Hepatocyte (in vitro differentiated cells): Measurements from ENCODE around the gene OR4A5. TPM values are rescaled to one million over a fixed set of nuclear protein-coding genes. Genes with fewer than 3 reads are reported as not detected.
"Not testable (repeated sequence)": the region's sequence is repeated elsewhere in the genome, so short reads cannot be mapped to it uniquely, and the experiment has no call there.

Experiments
- DNase-seq: peaks from one replicate; pipeline ENCODE4 v3.0.0-alpha.2; 2016; ENCODE audit warnings: low spot score
- H2AFZ ChIP-seq: fragments of 200-600 bp; sonication (generic); 2 replicates; pipeline ENCODE4 v1.6.0; 2016; ENCODE audit warnings: antibody characterized with exemption, mild to moderate bottlenecking
- H3K27ac ChIP-seq: fragments of 200-600 bp; sonication (generic); 2 replicates; pipeline ENCODE4 v1.5.1; 2016; ENCODE audit warnings: mild to moderate bottlenecking
- H3K27me3 ChIP-seq: fragments of 200-600 bp; sonication (generic); 2 replicates; pipeline ENCODE4 v1.6.1; 2016
- H3K36me3 ChIP-seq: fragments of 200-600 bp; sonication (generic); replicated peaks from 2 replicates; pipeline ENCODE4 v1.5.1; 2016; ENCODE audit warnings: low read depth; ENCODE audit not compliant: insufficient read depth
- H3K4me1 ChIP-seq: fragments of 200-600 bp; sonication (generic); 2 replicates; pipeline ENCODE4 v1.5.1; 2016; ENCODE audit warnings: mild to moderate bottlenecking, moderate library complexity; ENCODE audit not compliant: insufficient read depth
- H3K4me2 ChIP-seq: fragments of 200-600 bp; sonication (generic); 2 replicates; pipeline ENCODE4 v1.6.0; 2016
- H3K4me3 ChIP-seq: fragments of 200-600 bp; sonication (generic); 2 replicates; pipeline ENCODE4 v1.5.1; 2016; ENCODE audit warnings: mild to moderate bottlenecking
- H3K79me2 ChIP-seq: fragments of 200-600 bp; sonication (generic); 2 replicates; pipeline ENCODE4 v1.6.0; 2017; ENCODE audit warnings: mild to moderate bottlenecking
- H3K9me2 ChIP-seq: fragments of 200-600 bp; sonication (generic); replicated peaks from 2 replicates; pipeline ENCODE4 v1.6.0; 2017; ENCODE audit warnings: mild to moderate bottlenecking; ENCODE audit not compliant: insufficient read depth
- H3K9me3 ChIP-seq: fragments of 200-600 bp; sonication (generic); 2 replicates; pipeline ENCODE4 v1.5.1; 2016; ENCODE audit warnings: low read depth, mild to moderate bottlenecking
- H4K20me1 ChIP-seq: fragments of 200-600 bp; sonication (generic); 2 replicates; pipeline ENCODE4 v1.6.0; 2016; ENCODE audit warnings: mild to moderate bottlenecking; ENCODE audit not compliant: insufficient read depth, poor library complexity, severe bottlenecking
- WGBS: methylation state at CpG from one replicate; pipeline ENCODE4 v1.1.6; 2016; ENCODE audit warnings: low lambda C conversion rate; ENCODE audit errors: missing lambda C conversion rate; 5-methylcytosine and 5-hydroxymethylcytosine counted together
- polyA plus RNA-seq: library from polyadenylated mRNA; unstranded; fragments of >200 nt; fragmentation: Nextera tagmentation; extraction: Ambion mirVana; gene quantifications from 2 replicates; pipeline ENCODE4 v1.2.1, GENCODE V29; 2016
- total RNA-seq: library from RNA; depleted of rRNA; stranded (reverse); fragments of >200 nt; gene quantifications from 2 replicates; pipeline ENCODE4 v1.2.3, GENCODE V29; 2014

The OR4A5 gene
- total RNA-seq (not detected in 2 replicates), polyA plus RNA-seq (not detected in 2 replicates)

GRCh38 chr11:54706532-54706931, at the start of gene OR4A5:
TSS of gene OR4A5 (plus strand) at chr11:54706832. CDS start at chr11:54706885, 53 bp downstream.
- H2AFZ ChIP-seq, H3K27me3 ChIP-seq, H3K27ac ChIP-seq, H3K4me2 ChIP-seq, DNase-seq, H3K9me3 ChIP-seq, H3K9me2 ChIP-seq, H3K4me3 ChIP-seq, H3K36me3 ChIP-seq, H3K79me2 ChIP-seq, H3K4me1 ChIP-seq, H4K20me1 ChIP-seq: not testable (repeated sequence)
- WGBS, result 0% methylated on average over 1 of the region's 1 CpG

DNA sequence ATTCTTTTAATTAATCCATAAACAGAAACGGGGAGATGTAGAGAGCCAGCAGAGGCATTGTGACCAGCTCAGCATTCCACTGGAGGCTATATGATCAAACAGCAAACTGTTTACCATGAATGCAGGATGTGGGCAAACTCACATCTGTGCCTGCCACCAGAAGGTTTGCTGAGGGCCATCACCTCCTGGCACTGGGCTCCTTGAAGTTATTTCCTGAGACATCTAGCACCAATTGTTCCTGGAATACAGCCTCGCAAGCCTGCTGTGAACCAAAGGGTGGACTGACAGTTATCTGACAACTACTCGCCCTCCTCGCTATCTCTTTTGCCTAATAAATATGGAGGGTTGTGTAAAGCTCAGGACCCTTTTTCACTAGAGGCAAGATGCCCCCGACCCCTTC, 13.5 kb downstream of the OR4A5 start:
- H3K36me3 ChIP-seq, H3K4me1 ChIP-seq, H2AFZ ChIP-seq, H3K9me2 ChIP-seq, H3K27me3 ChIP-seq, DNase-seq, H3K27ac ChIP-seq, H4K20me1 ChIP-seq, H3K9me3 ChIP-seq, H3K4me2 ChIP-seq, H3K4me3 ChIP-seq, H3K79me2 ChIP-seq: not testable (repeated sequence)
- WGBS, result 55% methylated on average over 5 of the region's 5 CpGs

Other genes starting within 250 kb of the OR4A5 start
- not detected in 2 replicates for gene OR4C46, start 102.8 kb upstream of the OR4A5 start, total RNA-seq
- not detected in 2 replicates for gene OR4C46, start 102.8 kb upstream of the OR4A5 start, polyA plus RNA-seq